B cell (primary cell): ENCODE data around the gene KCTD13. TPM values are rescaled to one million over a fixed set of nuclear protein-coding genes. Genes with fewer than 3 reads are reported as not detected.

Source experiments
- ATAC-seq: fragments of 200-7000 bp; cut with Tn5 transposase; one replicate; pipeline ENCODE4 v1.10.0; 2021; ENCODE audit warnings: low read depth, mild to moderate bottlenecking, moderate number of reproducible peaks, moderate library complexity
- CTCF ChIA-PET: fragments of 350-600 bp; sonication (Branson Sonifier 250); formaldehyde crosslinking; loops from one replicate; lab custom pipeline; 2021; ENCODE audit warnings: antibody characterized with exemption, inconsistent platforms; lab: Charles Lee
- POLR2A ChIA-PET: fragments of 350-600 bp; sonication (Branson Sonifier 250); formaldehyde crosslinking; loops from one replicate; lab custom pipeline; 2021; ENCODE audit warnings: antibody characterized with exemption; lab: Charles Lee
- DNase-seq: peaks from one replicate; pipeline ENCODE4 v3.0.0; 2013
- H2AFZ ChIP-seq: 2 replicates; pipeline ENCODE4 v1.6.1; 2012; ENCODE audit warnings: mild to moderate bottlenecking, low read depth, low read length; ENCODE audit not compliant: insufficient read depth, poor library complexity, severe bottlenecking
- H3K27ac ChIP-seq, 2 donors: 1 replicate in 1 of 2; 2 replicates in 1 of 2; pipeline ENCODE4 v1.5.1; 2012 to 2013; ENCODE audit warnings: low read length in 2 of 2, mild to moderate bottlenecking in 2 of 2, moderate library complexity in 1 of 2
- H3K27me3 ChIP-seq, 4 experiments: fragments of 200-600 bp in 1 of 4; sonication (generic) in 1 of 4; replicated peaks in 1 of 4; 1 replicate in 2 of 4; 2 replicates in 2 of 4; pipeline versions ENCODE4 v1.6.1 to v1.7.0; 2013 to 2016; ENCODE audit warnings: low read length in 3 of 4, mild to moderate bottlenecking in 2 of 4, mixed read lengths in 1 of 4, moderate library complexity in 1 of 4; ENCODE audit not compliant: insufficient read depth in 4 of 4, control insufficient read depth in 3 of 4; ENCODE audit errors: control extremely low read depth in 1 of 4
- H3K36me3 ChIP-seq, 2 experiments: replicated peaks in 1 of 2; 1 replicate in 1 of 2; 2 replicates in 1 of 2; pipeline versions ENCODE4 v1.6.1 to v1.7.1; 2013; ENCODE audit warnings: low read length in 1 of 2; ENCODE audit not compliant: insufficient read depth in 2 of 2, control insufficient read depth in 1 of 2; ENCODE audit errors: control extremely low read depth in 1 of 2, extremely low read depth in 1 of 2
- H3K4me1 ChIP-seq, 2 donors: fragments of 200-600 bp in 1 of 2; sonication (generic) in 1 of 2; 1 replicate in 1 of 2; 2 replicates in 1 of 2; pipeline versions ENCODE4 v1.5.1 to v1.6.1; 2013 to 2017; ENCODE audit warnings: low read length in 2 of 2; ENCODE audit not compliant: control insufficient read depth in 2 of 2, insufficient read depth in 2 of 2
- H3K4me2 ChIP-seq: replicated peaks from 2 replicates; pipeline ENCODE3; 2012; ENCODE audit warnings: mild to moderate bottlenecking, low read depth, low read length; ENCODE audit not compliant: poor library complexity, severe bottlenecking
- H3K4me3 ChIP-seq, 5 experiments: fragments of 200-600 bp in 1 of 5; sonication (generic) in 1 of 5; 1 replicate in 3 of 5; 2 replicates in 2 of 5; pipeline versions ENCODE4 v1.5.1 to v1.7.0; 2011 to 2016; ENCODE audit warnings: low read length in 4 of 5, mild to moderate bottlenecking in 4 of 5, low read depth in 2 of 5, control low read depth in 1 of 5, moderate library complexity in 1 of 5; ENCODE audit not compliant: insufficient read depth in 1 of 5; ENCODE audit errors: control extremely low read depth in 1 of 5, extremely low read depth in 1 of 5
- H3K79me2 ChIP-seq: fragments of 200-600 bp; sonication (generic); one replicate; pipeline ENCODE4 v1.6.0; 2016; ENCODE audit warnings: low read length; ENCODE audit not compliant: control insufficient read depth, insufficient read depth
- H3K9ac ChIP-seq: fragments of 200-600 bp; sonication (generic); 2 replicates; pipeline ENCODE4 v1.6.1; 2017; ENCODE audit warnings: mild to moderate bottlenecking, low read length, moderate library complexity
- H3K9me3 ChIP-seq, 3 donors: one replicate each; pipeline versions ENCODE4 v1.6.1 to v1.7.1; 2013; ENCODE audit warnings: low read length in 2 of 3; ENCODE audit not compliant: control insufficient read depth in 2 of 3, insufficient read depth in 1 of 3; ENCODE audit errors: control extremely low read depth in 1 of 3
- H4K20me1 ChIP-seq: 2 replicates; pipeline ENCODE4 v1.6.0; 2012; ENCODE audit warnings: mild to moderate bottlenecking, low read length; ENCODE audit not compliant: insufficient read depth, control insufficient read depth, poor library complexity, severe bottlenecking
- H3K27ac Mint-ChIP-seq: one replicate; pipeline ENCODE4 v1.8.0; 2021; ENCODE audit warnings: mixed read lengths
- H3K27me3 Mint-ChIP-seq: one replicate; pipeline ENCODE4 v1.8.0; 2021; ENCODE audit warnings: mixed read lengths
- H3K4me1 Mint-ChIP-seq: one replicate; pipeline ENCODE4 v1.8.0; 2021; ENCODE audit warnings: mixed read lengths
- H3K4me3 Mint-ChIP-seq: one replicate; pipeline ENCODE4 v1.8.0; 2021; ENCODE audit warnings: mixed read lengths
- H3K9me3 Mint-ChIP-seq: one replicate; pipeline ENCODE4 v1.8.0; 2022; ENCODE audit warnings: mixed read lengths; ENCODE audit not compliant: insufficient read depth
- EZH2 ChIP-seq: IDR thresholded peaks from 2 replicates; pipeline ENCODE4 v1.6.1; 2012; ENCODE audit warnings: borderline replicate concordance, low read depth, mild to moderate bottlenecking, moderate library complexity, low read length; ENCODE audit not compliant: insufficient read depth, poor library complexity, severe bottlenecking
- WGBS: methylation state at CpG from one replicate; pipeline ENCODE4 v1.1.5; 2013; ENCODE audit warnings: missing lambda C conversion rate; ENCODE audit not compliant: insufficient coverage; 5-methylcytosine and 5-hydroxymethylcytosine counted together
- intact Hi-C: fragments of 100-400 bp; cut with micrococcal nuclease; formaldehyde crosslinking; loops from one replicate; pipeline ENCODE4 v1.10.0; 2022
- polyA plus RNA-seq: library from polyadenylated mRNA; depleted of rRNA; stranded (reverse); fragments of >200 nt; gene quantifications from 2 replicates; pipeline ENCODE4 v1.2.3, GENCODE V29; 2012
- total RNA-seq, 2 donors: library from RNA; stranded (reverse); fragments of 120-200 nt in 1 of 2; gene quantifications; 1 replicate in 1 of 2; 2 replicates in 1 of 2; pipeline versions ENCODE4 v1.2.3 to v1.2.4, GENCODE V29; 2013 to 2022
- TF ChIP-seq, protein P1 (sequence below): fragments of 200-600 bp; IDR thresholded peaks from one replicate; pipeline ENCODE4 v1.8.0; 2022; ENCODE audit warnings: antibody characterized with exemption, mild to moderate bottlenecking

KCTD13 gene
- total and polyA plus RNA-seq, 2 donors (not counting 1 experiment from before 2014, with no cell fraction given) = 61.5 to 74.3 TPM

- Histone ChIP-seq H3K79me2 (peaks cover 8% of the 10 kb centered on the region), H4K20me1 (peaks cover 8% of the 10 kb centered on the region), H3K9me3 (no peaks in the 10 kb centered on the region), H3K36me3 (peaks cover 4 to 25% of the 10 kb centered on the region in 2 experiments), H2AFZ (no peak overlapping the region), H3K27ac (no peak overlapping the region), H3K4me2 (no peak overlapping the region), H3K9ac (no peak overlapping the region), H3K4me1 (peaks cover 11 to 12% of the 10 kb centered on the region in 2 donors), H3K4me3 (no peak overlapping the region), H3K27me3 (no peaks in the 10 kb centered on the region)
- intact Hi-C loops = no loop called here
- DNase-seq (no peak), ATAC-seq (no peak)
- Mint-ChIP-seq H3K9me3 (no peaks in the 10 kb centered on the region), H3K4me3 (no peak overlapping the region), H3K27me3 (no peaks in the 10 kb centered on the region), H3K27ac (no peak overlapping the region), H3K4me1 (peaks cover 14% of the 10 kb centered on the region)
- 97% methylated on average over 7 of the region's 7 CpGs for WGBS
- CTCF ChIA-PET = interaction anchor here (1.2 to 3.6 kb wide), 2 partner anchors 9 to 157 kb away, joined by 3 to 15 read pairs; no protein-coding TSS in a partner anchor
- POLR2A ChIA-PET = no interaction called here
- TF ChIP-seq, protein P1, sequence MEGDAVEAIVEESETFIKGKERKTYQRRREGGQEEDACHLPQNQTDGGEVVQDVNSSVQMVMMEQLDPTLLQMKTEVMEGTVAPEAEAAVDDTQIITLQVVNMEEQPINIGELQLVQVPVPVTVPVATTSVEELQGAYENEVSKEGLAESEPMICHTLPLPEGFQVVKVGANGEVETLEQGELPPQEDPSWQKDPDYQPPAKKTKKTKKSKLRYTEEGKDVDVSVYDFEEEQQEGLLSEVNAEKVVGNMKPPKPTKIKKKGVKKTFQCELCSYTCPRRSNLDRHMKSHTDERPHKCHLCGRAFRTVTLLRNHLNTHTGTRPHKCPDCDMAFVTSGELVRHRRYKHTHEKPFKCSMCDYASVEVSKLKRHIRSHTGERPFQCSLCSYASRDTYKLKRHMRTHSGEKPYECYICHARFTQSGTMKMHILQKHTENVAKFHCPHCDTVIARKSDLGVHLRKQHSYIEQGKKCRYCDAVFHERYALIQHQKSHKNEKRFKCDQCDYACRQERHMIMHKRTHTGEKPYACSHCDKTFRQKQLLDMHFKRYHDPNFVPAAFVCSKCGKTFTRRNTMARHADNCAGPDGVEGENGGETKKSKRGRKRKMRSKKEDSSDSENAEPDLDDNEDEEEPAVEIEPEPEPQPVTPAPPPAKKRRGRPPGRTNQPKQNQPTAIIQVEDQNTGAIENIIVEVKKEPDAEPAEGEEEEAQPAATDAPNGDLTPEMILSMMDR = no peak
- no peak for TF ChIP-seq EZH2
Measured at GRCh38 chr16:29857133-29857760, 68.8 kb downstream of the KCTD13 start.

Other genes starting within 250 kb of the KCTD13 start
- gene QPRT, start 247.0 kb downstream of the KCTD13 start, total RNA-seq = 0.22 and 0.24 TPM in 2 replicates
- 0.06 and 0.30 TPM in 2 replicates for gene QPRT, start 247.0 kb downstream of the KCTD13 start, polyA plus RNA-seq
- 64.4 and 68.3 TPM in 2 replicates for gene C16orf54, start 180.2 kb downstream of the KCTD13 start, total RNA-seq
- gene C16orf54, start 180.2 kb downstream of the KCTD13 start, polyA plus RNA-seq = 21.0 and 44.0 TPM in 2 replicates
- gene ZG16, start 148.0 kb downstream of the KCTD13 start, total RNA-seq = not detected in 2 replicates
- 0.06 TPM in 1 of 2 replicates, not detected in the other for gene ZG16, start 148.0 kb downstream of the KCTD13 start, polyA plus RNA-seq
- 53.5 and 53.9 TPM in 2 replicates for gene KIF22, start 135.5 kb downstream of the KCTD13 start, total RNA-seq
- gene KIF22, start 135.5 kb downstream of the KCTD13 start, polyA plus RNA-seq = 57.2 and 67.5 TPM in 2 replicates
- gene MAZ, start 119.7 kb downstream of the KCTD13 start, total RNA-seq = 189 and 198 TPM in 2 replicates
- 109 and 170 TPM in 2 replicates for gene MAZ, start 119.7 kb downstream of the KCTD13 start, polyA plus RNA-seq
- gene PRRT2, start 114.0 kb downstream of the KCTD13 start, total RNA-seq = 1.6 and 3.1 TPM in 2 replicates
- gene PRRT2, start 114.0 kb downstream of the KCTD13 start, polyA plus RNA-seq = 0.71 and 0.79 TPM in 2 replicates
- 26.7 and 28.4 TPM in 2 replicates for gene PAGR1, start 110.1 kb downstream of the KCTD13 start, total RNA-seq
- 17.8 and 18.0 TPM in 2 replicates for gene PAGR1, start 110.1 kb downstream of the KCTD13 start, polyA plus RNA-seq
- 109 and 112 TPM in 2 replicates for gene MVP, start 105.8 kb downstream of the KCTD13 start, total RNA-seq
- gene MVP, start 105.8 kb downstream of the KCTD13 start, polyA plus RNA-seq = 121 and 217 TPM in 2 replicates
- 49.2 and 51.2 TPM in 2 replicates for gene CDIPT, start 63.0 kb downstream of the KCTD13 start, total RNA-seq
- 44.5 and 63.3 TPM in 2 replicates for gene CDIPT, start 63.0 kb downstream of the KCTD13 start, polyA plus RNA-seq
- gene SEZ6L2, start 26.7 kb downstream of the KCTD13 start, total RNA-seq = not detected in 2 replicates
- gene SEZ6L2, start 26.7 kb downstream of the KCTD13 start, polyA plus RNA-seq = 0.10 TPM in 1 of 2 replicates, not detected in the other
- not detected in 2 replicates for gene ASPHD1, start 25.7 kb downstream of the KCTD13 start, total RNA-seq
- gene ASPHD1, start 25.7 kb downstream of the KCTD13 start, polyA plus RNA-seq = not detected in 2 replicates
- gene TMEM219, start 35.9 kb upstream of the KCTD13 start, total RNA-seq = 56.3 and 66.6 TPM in 2 replicates
- 88.3 and 103 TPM in 2 replicates for gene TMEM219, start 35.9 kb upstream of the KCTD13 start, polyA plus RNA-seq
- gene TAOK2, start 47.6 kb upstream of the KCTD13 start, total RNA-seq = 50.8 and 51.9 TPM in 2 replicates
- gene TAOK2, start 47.6 kb upstream of the KCTD13 start, polyA plus RNA-seq = 25.5 and 30.3 TPM in 2 replicates
- 9.7 and 13.9 TPM in 2 replicates for gene HIRIP3, start 69.4 kb upstream of the KCTD13 start, total RNA-seq
- 6.2 and 12.2 TPM in 2 replicates for gene HIRIP3, start 69.4 kb upstream of the KCTD13 start, polyA plus RNA-seq
- gene INO80E, start 70.0 kb upstream of the KCTD13 start, total RNA-seq = 113 and 119 TPM in 2 replicates
- 101 and 103 TPM in 2 replicates for gene INO80E, start 70.0 kb upstream of the KCTD13 start, polyA plus RNA-seq
- gene DOC2A, start 84.8 kb upstream of the KCTD13 start, total RNA-seq = not detected in 2 replicates
- gene DOC2A, start 84.8 kb upstream of the KCTD13 start, polyA plus RNA-seq = not detected in 2 replicates
- not detected in 2 replicates for gene C16orf92, start 97.0 kb upstream of the KCTD13 start, total RNA-seq
- not detected in 2 replicates for gene C16orf92, start 97.0 kb upstream of the KCTD13 start, polyA plus RNA-seq
- not detected in 2 replicates for gene TLCD3B, start 105.0 kb upstream of the KCTD13 start, total RNA-seq
- gene TLCD3B, start 105.0 kb upstream of the KCTD13 start, polyA plus RNA-seq = not detected in 2 replicates
- 301 and 329 TPM in 2 replicates for gene ALDOA, start 139.5 kb upstream of the KCTD13 start, total RNA-seq
- gene ALDOA, start 139.5 kb upstream of the KCTD13 start, polyA plus RNA-seq = 276 and 343 TPM in 2 replicates
- gene PPP4C, start 149.8 kb upstream of the KCTD13 start, total RNA-seq = 89.0 and 93.3 TPM in 2 replicates
- gene PPP4C, start 149.8 kb upstream of the KCTD13 start, polyA plus RNA-seq = 106 and 122 TPM in 2 replicates
- 5.4 and 6.1 TPM in 2 replicates for gene TBX6, start 165.7 kb upstream of the KCTD13 start, total RNA-seq
- 1.2 and 1.4 TPM in 2 replicates for gene TBX6, start 165.7 kb upstream of the KCTD13 start, polyA plus RNA-seq
- gene YPEL3, start 170.0 kb upstream of the KCTD13 start, total RNA-seq = 302 and 314 TPM in 2 replicates
- 387 and 414 TPM in 2 replicates for gene YPEL3, start 170.0 kb upstream of the KCTD13 start, polyA plus RNA-seq
- gene GDPD3, start 187.3 kb upstream of the KCTD13 start, total RNA-seq = 17.3 and 22.7 TPM in 2 replicates
- 10.6 and 11.4 TPM in 2 replicates for gene GDPD3, start 187.3 kb upstream of the KCTD13 start, polyA plus RNA-seq
- gene MAPK3, start 197.0 kb upstream of the KCTD13 start, total RNA-seq = 60.4 and 69.4 TPM in 2 replicates
- gene MAPK3, start 197.0 kb upstream of the KCTD13 start, polyA plus RNA-seq = 67.2 and 82.9 TPM in 2 replicates